Measurements from ENCODE around the gene IRF9.

- TF ChIP-seq CTCF (IDR thresholded peaks at IDR 0.05 in 8 of 11, conservative IDR thresholded peaks at IDR 0.05 in 3 of 11) = no peak
- no peak for TF ChIP-seq POLR2A (IDR thresholded peaks at IDR 0.05)
Measured at GRCh38 chr14:24190416-24190815, 29.4 kb downstream of the IRF9 start.

Measured in spleen (tissue), 7 donors.